ENCODE results near the gene PAQR4. TPM values are rescaled to one million over a fixed set of nuclear protein-coding genes. Genes with fewer than 3 reads are reported as not detected.

The PAQR4 gene
- total RNA-seq, 2 donors from 2014 or later: 2.5 to 5.4 TPM

- DNase-seq (ENCODE audit: low spot score): no peak
- intact Hi-C loops (cut with DNase I): no loop called here
Measured at GRCh38 chr16:2962334-2963073, 6.6 kb upstream of the PAQR4 start.

GRCh38 chr16:2963074-2963722, 6.0 kb upstream of the PAQR4 start:
- intact Hi-C loops (cut with DNase I): no loop called here
- DNase-seq (ENCODE audit: low spot score): no peak

- intact Hi-C loops (cut with DNase I): no loop called here
- no peak for DNase-seq (ENCODE audit: low spot score)
Measured at GRCh38 chr16:2963723-2964474, 5.2 kb upstream of the PAQR4 start, which contains the start of gene KREMEN2. Gene KREMEN2, plus strand, starts transcription at chr16:2964275. Its CDS starts 246 bp downstream, at chr16:2964521.

DNA sequence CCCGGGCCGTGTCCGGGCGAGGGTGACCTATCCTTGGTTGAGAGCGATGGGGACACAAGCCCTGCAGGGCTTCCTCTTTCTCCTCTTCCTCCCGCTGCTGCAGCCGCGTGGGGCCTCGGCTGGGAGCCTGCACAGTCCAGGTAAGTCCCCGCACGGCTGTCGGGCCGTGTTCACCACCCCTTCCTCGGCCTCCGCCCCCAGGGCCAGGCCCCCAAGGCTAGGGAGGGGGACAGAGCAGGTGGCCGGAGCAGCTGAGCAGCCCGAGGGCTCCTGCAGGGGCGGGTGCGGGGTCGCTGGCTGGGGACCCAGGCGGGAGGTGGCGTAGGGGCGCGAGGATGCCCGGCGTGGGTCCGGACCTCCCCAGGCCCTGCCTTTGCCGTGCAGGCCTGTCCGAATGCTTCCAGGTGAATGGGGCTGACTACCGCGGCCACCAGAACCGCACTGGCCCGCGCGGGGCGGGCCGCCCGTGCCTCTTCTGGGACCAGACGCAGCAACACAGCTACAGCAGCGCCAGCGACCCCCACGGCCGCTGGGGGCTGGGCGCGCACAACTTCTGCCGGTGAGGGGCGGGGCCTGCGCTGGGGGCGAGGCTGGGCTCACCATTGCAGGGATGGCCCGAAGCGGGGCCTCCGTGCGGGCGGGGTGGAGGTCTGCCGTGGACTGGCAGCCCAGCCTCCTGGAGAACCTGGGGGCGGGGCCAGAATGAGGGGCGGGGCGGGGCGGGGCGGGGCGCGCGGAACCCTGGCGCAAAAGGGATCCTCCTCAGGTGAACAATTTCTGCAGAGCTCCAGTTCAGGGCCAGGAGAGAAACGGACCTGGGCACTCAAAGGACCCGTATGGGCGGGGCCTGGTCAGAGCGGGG, 4.4 kb upstream of the PAQR4 start:
- no peak for DNase-seq (ENCODE audit: low spot score)
- intact Hi-C loops (cut with DNase I): no loop called here

GRCh38 chr16:2966043-2966807, 2.9 kb upstream of the PAQR4 start:
- intact Hi-C loops (cut with DNase I): no loop called here
- DNase-seq (ENCODE audit: low spot score): no peak

DNA sequence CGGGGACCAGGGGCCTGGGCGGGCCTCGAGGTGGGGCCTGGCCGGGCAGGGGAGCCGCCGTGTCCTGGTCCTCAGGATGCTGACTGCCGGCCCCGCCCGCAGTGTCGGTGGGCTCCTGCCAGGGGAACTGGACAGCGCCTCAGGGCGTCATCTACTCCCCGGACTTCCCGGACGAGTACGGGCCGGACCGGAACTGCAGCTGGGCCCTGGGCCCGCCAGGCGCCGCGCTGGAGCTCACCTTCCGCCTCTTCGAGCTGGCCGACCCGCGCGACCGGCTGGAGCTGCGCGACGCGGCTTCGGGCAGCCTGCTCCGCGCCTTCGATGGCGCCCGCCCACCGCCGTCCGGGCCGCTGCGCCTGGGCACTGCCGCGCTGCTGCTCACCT, 2.3 kb upstream of the PAQR4 start:
- no peak for DNase-seq (ENCODE audit: low spot score)
- intact Hi-C loops (cut with DNase I): no loop called here

DNA sequence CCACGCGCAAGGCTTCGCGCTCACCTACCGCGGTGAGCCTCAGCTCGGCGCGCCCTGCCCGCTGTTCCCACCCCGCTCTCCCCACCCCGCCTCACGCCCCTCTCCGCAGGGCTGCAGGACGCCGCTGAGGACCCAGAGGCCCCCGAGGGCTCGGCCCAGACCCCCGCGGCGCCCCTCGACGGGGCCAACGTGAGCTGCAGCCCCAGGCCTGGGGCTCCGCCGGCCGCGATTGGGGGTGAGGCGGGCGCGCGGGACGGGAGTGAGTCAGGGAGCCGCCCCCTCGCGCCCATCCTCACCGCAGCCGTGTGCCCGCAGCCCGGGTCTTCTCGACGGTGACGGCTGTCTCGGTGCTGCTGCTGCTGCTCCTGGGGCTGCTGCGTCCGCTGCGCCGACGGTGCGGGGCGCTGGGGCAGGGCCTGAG, 1.9 kb upstream of the PAQR4 start:
- no peak for DNase-seq (ENCODE audit: low spot score)
- intact Hi-C loops (cut with DNase I): no loop called here

GRCh38 chr16:2967721-2968161, 1.4 kb upstream of the PAQR4 start:
- DNase-seq (ENCODE audit: low spot score): no peak
- intact Hi-C loops (cut with DNase I): no loop called here

- no peak for DNase-seq (ENCODE audit: low spot score)
- intact Hi-C loops (cut with DNase I): no loop called here
Measured at GRCh38 chr16:2968368-2968737, 795 bp upstream of the PAQR4 start.

DNA sequence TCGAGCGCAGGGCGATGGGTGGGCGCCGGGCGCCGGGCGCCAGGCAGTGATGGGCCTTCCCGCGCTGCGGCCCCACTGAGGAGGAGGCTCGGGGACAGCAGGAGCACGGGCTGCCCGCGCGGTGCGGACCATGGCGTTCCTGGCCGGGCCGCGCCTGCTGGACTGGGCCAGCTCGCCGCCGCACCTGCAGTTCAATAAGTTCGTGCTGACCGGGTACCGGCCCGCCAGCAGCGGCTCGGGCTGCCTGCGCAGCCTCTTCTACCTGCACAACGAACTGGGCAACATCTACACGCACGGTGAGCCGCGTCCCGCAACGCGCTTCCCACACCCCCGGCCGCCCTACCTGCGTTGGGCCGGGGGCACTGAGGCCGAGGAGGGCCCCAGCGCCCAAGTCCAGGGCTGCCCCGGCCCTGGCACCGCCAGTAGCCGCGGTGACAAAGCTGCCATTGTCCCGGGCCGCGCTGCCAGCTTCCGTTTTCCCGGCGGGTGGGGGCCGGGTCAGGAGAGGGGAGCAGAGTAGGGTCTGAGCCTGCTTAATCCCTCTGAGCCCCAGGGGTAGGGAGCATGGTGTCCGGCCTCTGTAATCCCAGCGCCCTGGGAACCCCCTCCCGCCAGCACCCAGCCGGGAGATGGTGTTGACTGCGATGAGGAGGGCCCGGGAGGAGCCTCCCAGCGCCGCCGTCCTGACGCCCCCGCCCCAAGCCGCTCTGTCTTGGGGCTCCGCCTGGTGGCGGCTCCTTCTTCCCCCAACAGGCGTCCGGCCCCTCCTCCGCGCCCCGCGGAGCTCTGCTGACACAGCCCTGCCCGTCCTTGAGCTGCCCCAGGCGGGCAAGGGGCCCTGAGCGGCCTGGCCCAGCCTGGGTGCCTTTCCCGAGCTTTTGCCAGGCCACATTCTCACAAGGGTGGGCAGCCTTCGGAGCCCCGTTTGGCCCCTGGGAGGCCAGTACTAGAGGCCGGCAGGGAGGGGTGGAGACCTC, 685 bp downstream of the PAQR4 start:
- intact Hi-C loops (cut with DNase I): no loop called here
- no peak for DNase-seq (ENCODE audit: low spot score)

DNA sequence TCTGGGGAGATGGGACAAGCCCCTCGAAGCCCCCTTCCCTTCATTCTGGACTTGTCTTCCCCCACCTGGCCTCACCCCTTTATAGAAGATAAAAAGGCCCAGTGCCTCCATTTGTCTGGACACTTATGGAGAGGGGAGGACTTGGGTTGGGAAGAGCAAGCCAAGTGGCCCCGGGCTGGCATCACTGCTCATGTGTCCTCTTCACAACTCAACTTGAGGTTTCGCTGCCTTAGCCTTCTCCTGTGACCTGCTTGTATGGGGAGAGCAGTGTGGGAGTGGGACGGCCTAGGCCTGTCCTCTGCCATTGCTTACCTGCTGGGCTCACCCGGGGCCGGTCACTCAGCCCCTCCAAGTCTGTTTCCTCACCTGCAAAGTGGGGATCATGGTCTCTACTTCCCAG, 1.4 kb downstream of the PAQR4 start:
- DNase-seq (ENCODE audit: low spot score): no peak
- intact Hi-C loops (cut with DNase I): no loop called here

DNA sequence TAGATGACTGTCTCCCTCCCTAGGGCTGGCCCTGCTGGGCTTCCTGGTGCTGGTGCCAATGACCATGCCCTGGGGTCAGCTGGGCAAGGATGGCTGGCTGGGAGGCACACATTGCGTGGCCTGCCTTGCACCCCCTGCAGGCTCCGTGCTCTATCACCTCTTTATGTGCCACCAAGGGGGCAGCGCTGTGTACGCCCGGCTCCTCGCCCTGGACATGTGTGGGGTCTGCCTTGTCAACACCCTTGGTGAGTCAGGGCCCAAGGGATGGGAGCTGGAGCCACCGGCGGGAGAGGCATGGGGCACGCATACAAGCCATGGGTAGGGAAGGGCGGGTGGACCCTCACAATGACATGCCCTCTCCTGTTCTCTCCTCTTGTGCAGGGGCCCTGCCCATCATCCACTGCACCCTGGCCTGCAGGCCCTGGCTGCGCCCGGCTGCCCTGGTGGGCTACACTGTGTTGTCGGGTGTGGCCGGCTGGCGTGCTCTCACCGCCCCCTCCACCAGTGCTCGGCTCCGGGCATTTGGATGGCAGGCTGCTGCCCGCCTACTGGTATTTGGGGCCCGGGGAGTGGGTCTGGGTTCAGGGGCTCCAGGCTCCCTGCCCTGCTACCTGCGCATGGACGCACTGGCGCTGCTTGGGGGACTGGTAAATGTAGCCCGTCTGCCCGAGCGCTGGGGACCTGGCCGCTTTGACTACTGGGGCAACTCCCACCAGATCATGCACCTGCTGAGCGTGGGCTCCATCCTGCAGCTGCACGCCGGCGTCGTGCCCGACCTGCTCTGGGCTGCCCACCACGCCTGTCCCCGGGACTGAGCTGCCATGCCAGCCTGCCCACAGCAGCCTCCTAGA, 2.2 kb downstream of the PAQR4 start:
- intact Hi-C loops (cut with DNase I): no loop called here

DNA sequence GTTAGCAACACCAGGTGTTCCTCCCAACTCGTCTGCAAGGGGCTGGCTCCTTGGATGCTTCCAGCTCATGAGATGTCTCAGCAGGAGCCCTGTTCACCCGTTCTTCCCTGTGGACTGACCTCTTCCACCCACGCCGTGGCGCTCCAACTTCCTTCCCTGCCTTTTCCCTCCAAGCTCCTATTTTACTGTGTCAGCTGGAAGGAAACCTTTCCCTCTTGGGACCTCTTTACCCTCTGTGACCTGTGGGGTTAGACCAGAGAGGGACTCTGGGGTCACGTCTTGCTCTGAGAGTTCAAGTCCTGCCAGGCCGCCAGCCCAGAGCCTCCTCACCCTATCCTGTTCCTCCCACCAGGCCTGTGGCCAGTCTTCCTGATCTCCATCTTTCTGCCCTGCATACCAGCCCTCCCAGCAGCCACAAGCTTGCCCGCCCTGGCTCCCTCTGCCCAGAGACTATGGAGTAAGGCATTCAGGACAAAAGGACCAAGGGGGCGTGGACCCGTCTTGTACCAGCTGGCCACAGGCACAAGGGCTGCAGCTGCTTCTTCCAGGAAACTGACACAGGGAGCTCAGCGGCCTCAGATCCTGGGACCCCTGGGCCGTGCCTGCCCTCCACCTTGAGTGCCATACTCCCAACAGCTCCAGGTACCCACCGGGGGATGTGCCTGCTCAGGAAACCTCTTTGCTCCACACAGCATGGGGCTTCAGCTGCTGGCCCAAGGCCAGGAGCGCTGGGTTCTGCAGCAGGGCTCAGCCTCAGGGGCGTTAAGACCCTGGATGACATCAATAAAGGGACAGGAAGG, 3.0 kb downstream of the PAQR4 start:
- DNase-seq (ENCODE audit: low spot score): no peak
- intact Hi-C loops (cut with DNase I): no loop called here

More for the DNA sequence above, 2.2 kb downstream of the PAQR4 start:
- no peak for DNase-seq (ENCODE audit: low spot score)

- intact Hi-C loops (cut with DNase I): no loop called here
- no peak for DNase-seq (ENCODE audit: low spot score)
Measured at GRCh38 chr16:2973093-2973492, 3.9 kb downstream of the PAQR4 start.

GRCh38 chr16:2973605-2974318, 4.6 kb downstream of the PAQR4 start:
- intact Hi-C loops (cut with DNase I): no loop called here
- no peak for DNase-seq (ENCODE audit: low spot score)
